Upper lobe of left lung (tissue), 4 donors: Measurements from ENCODE around the gene TSHZ1.

Experiments
- CTCF ChIP-seq, 6 experiments: fragments of 450-650 bp in 4 of 6; fragments of 200-600 bp in 2 of 6; sonication (generic) in 2 of 6; IDR thresholded peaks; one replicate each; pipeline ENCODE4 v1.5.1; 2016 to 2019; ENCODE audit warnings: antibody characterized with exemption in 6 of 6
- EP300 ChIP-seq, 4 donors: sonication (generic); formaldehyde crosslinking; IDR thresholded peaks; one replicate each; pipeline ENCODE4 v1.5.1; 2017; ENCODE audit warnings: antibody characterized with exemption in 4 of 4, control low read depth in 2 of 4
- POLR2A ChIP-seq, 4 donors: fragments of 450-650 bp; IDR thresholded peaks; one replicate each; pipeline ENCODE4 v1.5.1; 2016 to 2017; ENCODE audit warnings: antibody characterized with exemption in 4 of 4, mild to moderate bottlenecking in 2 of 4
- POLR2AphosphoS5 ChIP-seq, 2 donors: sonication (generic); formaldehyde crosslinking; IDR thresholded peaks; one replicate each; pipeline ENCODE4 v1.5.1; 2017; ENCODE audit warnings: antibody characterized with exemption in 2 of 2

GRCh38 chr18:75172299-75173124 is 38.1 kb upstream of the TSHZ1 start:
- no peak for TF ChIP-seq EP300 (IDR thresholded peaks at IDR 0.05)
- no peak for TF ChIP-seq CTCF (IDR thresholded peaks at IDR 0.05)
- no peak for TF ChIP-seq POLR2AphosphoS5 (IDR thresholded peaks at IDR 0.05)
- TF ChIP-seq POLR2A (IDR thresholded peaks at IDR 0.05): no peak
